GM19397 (cell line): ENCODE results near the gene NCLN.
A peak's percentile ranks its signal among the peaks of the same experiment; 100 is the strongest.
"Not testable (repeated sequence)": the region's sequence is repeated elsewhere in the genome, so short reads cannot be mapped to it uniquely, and the experiment has no call there.

ENCODE experiments used
- ATAC-seq: cut with Tn5 transposase; IDR thresholded peaks from one replicate; pipeline ENCODE4 v1.9.1; 2021; ENCODE audit warnings: mild to moderate bottlenecking, moderate library complexity; ENCODE audit not compliant: unreplicated experiment

NCLN gene

GRCh38 chr19:3154957-3155736, 30.6 kb upstream of the NCLN start:
- ATAC-seq = peak; percentile 65

GRCh38 chr19:3157096-3157845, 28.5 kb upstream of the NCLN start:
- ATAC-seq = no peak

GRCh38 chr19:3159565-3159964, 26.2 kb upstream of the NCLN start:
- no peak for ATAC-seq

GRCh38 chr19:3160219-3160618, 25.5 kb upstream of the NCLN start:
- ATAC-seq = no peak

- no peak for ATAC-seq
Measured at GRCh38 chr19:3161453-3161852, 24.3 kb upstream of the NCLN start.

GRCh38 chr19:3162418-3163229, 23.1 kb upstream of the NCLN start:
- ATAC-seq = no peak

DNA sequence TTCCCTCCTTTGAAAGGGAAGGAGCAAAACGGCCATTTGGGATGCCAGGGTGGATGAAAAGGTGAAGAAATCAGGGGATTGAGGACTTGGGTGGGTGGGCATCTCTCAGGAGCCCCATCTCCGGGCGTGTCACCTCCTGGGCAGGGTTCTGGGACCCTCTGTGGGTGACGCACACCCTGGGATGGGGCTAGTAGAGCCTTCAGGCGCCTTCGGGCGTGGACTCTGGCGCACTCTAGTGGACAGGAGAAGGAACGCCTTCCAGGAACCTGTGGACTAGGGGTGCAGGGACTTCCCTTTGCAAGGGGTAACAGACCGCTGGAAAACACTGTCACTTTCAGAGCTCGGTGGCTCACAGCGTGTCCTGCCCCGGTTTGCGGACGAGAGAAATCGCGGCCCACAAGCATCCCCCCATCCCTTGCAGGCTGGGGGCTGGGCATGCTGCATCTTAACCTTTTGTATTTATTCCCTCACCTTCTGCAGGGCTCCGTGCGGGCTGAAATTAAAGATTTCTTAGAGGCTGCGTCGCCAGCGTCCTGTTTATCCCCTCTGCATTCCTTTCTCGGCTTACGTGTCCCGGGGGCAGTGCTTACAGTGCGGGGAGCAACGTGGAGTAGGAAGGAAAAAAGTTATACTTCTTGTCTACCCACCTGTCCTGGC, 22.4 kb upstream of the NCLN start:
- no peak for ATAC-seq

- ATAC-seq = no peak
Measured at GRCh38 chr19:3163943-3164342, 21.8 kb upstream of the NCLN start.

DNA sequence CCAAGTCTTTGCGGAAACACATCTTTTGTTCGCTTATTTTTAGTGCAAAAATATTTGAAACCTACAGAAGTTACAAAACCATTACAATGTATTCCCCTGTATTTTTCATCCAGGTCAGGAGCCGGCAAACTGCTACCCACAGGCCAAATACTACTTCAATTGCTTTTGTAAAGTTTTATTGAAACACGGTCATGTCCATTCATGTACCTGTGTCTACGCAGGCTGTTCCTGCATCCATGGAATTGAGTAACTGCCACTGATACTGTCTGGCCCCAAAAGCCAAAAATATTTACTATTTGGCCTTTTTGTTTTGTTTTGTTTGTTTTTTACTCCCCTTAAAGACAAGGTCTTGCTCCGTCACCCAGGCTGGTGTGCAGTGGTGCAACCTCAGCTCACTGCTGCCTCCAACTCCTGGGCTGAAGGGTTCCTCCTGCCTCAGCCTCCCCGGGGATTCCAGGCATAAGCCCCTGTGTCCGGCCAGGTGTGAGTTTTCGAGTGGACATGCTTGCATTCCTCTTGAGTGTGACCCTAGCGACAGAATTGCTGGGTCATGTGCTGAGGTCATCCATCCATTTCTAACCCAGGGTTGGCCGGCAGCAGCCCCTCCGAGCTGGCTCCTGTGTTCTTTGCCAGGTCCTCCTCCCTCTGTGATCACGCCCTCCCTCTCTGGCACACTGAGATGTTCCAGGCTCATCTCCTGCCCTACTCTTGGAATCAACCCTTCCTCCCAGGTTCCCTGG, 18.0 kb upstream of the NCLN start:
- no peak for ATAC-seq

DNA sequence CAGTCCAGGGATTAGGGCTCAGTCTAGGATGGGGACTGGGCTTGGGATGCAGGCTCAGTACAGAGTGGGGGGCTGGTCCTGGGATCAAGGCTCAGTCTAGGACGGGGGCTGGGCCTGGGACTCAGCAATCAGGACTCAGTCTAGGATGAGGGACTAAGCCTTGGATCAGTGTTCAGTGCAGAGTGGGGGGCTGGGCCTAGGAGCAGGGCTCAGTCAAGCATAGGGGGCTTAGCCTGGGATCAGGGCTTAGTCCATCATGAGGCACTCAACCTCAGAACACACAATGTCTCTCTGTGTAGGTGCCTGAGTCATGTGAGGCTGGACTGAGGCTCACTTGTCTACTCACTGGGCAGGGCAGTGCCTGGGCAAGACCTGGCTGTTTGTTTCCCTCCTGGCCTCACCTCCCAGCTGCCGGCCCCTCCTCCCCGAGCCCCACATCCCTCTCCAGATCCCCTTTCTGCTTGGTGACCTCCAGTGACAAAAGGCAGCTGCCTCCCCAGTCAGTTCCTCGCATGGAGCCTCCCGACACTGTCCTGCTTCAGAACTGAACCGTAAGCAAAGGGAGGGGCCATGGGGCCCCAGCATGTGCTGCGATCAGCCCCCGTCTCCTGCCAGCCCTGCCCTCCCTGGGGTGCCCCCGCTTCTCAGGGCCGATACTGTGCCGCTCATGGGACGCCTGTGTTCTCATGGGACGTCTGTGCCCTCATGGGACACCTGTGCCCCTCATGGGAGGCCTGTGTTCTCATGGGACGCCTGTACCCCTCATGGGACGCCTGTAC, 13.6 kb upstream of the NCLN start:
- ATAC-seq = no peak

DNA sequence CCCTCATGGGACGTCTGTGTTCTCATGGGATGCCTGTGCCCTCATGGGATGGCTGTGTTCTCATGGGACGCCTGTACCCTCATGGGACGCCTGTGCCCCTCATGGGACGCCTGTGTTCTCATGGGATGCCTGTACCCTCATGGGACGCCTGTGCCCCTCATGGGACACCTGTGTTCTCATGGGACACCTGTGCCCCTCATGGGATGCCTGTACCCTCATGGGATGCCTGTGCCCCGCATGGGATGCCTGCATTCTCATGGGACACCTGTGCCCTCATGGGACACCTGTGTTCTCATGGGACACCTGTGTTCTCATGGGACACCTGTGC, 13.1 kb upstream of the NCLN start:
- ATAC-seq = not testable (repeated sequence)

- ATAC-seq = no peak
Measured at GRCh38 chr19:3175781-3176714, 9.7 kb upstream of the NCLN start.

- no peak for ATAC-seq
Measured at GRCh38 chr19:3176715-3177501, 8.8 kb upstream of the NCLN start.

DNA sequence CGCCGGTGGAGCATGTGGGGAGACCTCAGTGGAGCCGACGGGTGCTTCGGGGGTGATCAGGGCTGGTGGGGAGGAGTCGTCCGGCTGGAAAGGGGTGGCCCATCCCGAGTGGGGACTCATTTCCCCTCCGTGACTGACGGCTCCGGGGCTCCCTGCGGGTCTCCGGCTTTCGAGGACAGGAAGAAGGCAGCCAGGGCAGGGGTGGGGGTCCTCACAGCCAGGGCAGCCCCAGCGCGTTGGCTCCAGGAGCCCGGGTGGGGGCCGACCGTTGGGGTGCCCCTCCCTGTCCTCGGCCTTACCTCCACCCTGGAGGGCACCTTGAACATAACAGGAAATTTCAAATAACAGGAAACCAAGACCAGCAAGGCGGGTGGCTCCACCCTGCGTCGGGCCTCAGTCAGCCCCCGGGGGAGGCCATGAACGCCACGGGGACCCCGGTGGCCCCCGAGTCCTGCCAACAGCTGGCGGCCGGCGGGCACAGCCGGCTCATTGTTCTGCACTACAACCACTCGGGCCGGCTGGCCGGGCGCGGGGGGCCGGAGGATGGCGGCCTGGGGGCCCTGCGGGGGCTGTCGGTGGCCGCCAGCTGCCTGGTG, 7.3 kb upstream of the NCLN start, which contains the start of gene S1PR4:
TSS of gene S1PR4 (plus strand) at position 393 of the 596 bp plus-strand sequence. CDS start at position 417, 24 bp downstream.
- peak; percentile 37 for ATAC-seq

DNA sequence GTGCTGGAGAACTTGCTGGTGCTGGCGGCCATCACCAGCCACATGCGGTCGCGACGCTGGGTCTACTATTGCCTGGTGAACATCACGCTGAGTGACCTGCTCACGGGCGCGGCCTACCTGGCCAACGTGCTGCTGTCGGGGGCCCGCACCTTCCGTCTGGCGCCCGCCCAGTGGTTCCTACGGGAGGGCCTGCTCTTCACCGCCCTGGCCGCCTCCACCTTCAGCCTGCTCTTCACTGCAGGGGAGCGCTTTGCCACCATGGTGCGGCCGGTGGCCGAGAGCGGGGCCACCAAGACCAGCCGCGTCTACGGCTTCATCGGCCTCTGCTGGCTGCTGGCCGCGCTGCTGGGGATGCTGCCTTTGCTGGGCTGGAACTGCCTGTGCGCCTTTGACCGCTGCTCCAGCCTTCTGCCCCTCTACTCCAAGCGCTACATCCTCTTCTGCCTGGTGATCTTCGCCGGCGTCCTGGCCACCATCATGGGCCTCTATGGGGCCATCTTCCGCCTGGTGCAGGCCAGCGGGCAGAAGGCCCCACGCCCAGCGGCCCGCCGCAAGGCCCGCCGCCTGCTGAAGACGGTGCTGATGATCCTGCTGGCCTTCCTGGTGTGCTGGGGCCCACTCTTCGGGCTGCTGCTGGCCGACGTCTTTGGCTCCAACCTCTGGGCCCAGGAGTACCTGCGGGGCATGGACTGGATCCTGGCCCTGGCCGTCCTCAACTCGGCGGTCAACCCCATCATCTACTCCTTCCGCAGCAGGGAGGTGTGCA, 6.6 kb upstream of the NCLN start:
- peak; percentile 18 for ATAC-seq

GRCh38 chr19:3179739-3180293, 5.9 kb upstream of the NCLN start:
- ATAC-seq = no peak
